ENCODE measurements around the gene KDM4C. TPM values are rescaled to one million over a fixed set of nuclear protein-coding genes. Genes with fewer than 3 reads are reported as not detected.

Gene KDM4C
- total and polyA plus RNA-seq, 2 of the 4 experiments (the other 2 are of a cell fraction) = 11.8 to 23.8 TPM

DNA sequence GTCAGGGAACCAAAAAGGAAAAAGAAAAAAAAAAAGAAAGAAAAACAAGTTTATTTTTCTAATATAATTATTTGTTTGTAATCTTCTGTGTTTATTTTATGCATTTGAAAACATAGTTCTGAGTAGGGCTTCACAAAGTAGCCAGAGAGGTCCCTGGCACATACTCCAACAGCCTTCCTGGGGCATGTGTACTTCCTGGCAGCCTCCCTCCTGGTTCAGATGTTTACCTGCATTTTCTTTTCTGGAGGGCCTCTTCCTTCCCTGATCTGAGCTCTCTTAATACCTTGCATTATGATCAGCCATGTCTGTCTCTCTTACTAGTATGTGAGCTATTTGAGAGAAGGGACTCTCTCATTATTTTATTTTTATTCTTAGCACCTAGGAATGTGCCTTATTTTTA is 361.8 kb downstream of the KDM4C start:
- Histone ChIP-seq H3K79me1 (ENCODE audit: low read depth in 1 of 2, low read length in 2 of 2) (0 out of 4 replicates have a peak, but pooled peaks cover 0 to 4% of the 10 kb centered on the region in 2 experiments), H2AFZ (replicated peaks; ENCODE audit: low read length, poor library complexity) (no peak overlapping the region), H3K23ac (ENCODE audit: low read depth, low read length) (no peak overlapping the region), H2AK9ac (replicated peaks; ENCODE audit: low read depth, low read length, poor library complexity) (no peak overlapping the region), H3K9me1 (ENCODE audit: insufficient read depth, low read length) (0 out of 2 replicates have a peak, but pooled peaks cover 5% of the 10 kb centered on the region), H3K4me3 (ENCODE audit: insufficient read depth, low read depth, low read length) (no peak overlapping the region), H2BK15ac (ENCODE audit: low read depth, low read length) (no peak overlapping the region), H3K18ac (ENCODE audit: low read depth, low read length) (no peak overlapping the region), H2BK20ac (ENCODE audit: low read depth, low read length) (no peak overlapping the region), H4K91ac (ENCODE audit: insufficient read depth, low read depth, low read length) (no peak overlapping the region), H3K27ac (ENCODE audit: insufficient read depth, low read length) (no peak overlapping the region), H2AK5ac (ENCODE audit: low read depth, low read length) (no peak overlapping the region), H3K4me1 (ENCODE audit: control insufficient read depth, insufficient read depth, low read length) (no peaks in the 10 kb centered on the region), H3K4ac (ENCODE audit: low read depth, low read length) (no peak overlapping the region), H3K9me3 (ENCODE audit: control insufficient read depth, insufficient read depth, low read length) (no peaks in the 10 kb centered on the region), H3K56ac (ENCODE audit: extremely low read depth, insufficient read depth, low read length) (no peak overlapping the region), H3K14ac (replicated peaks; ENCODE audit: low read depth, low read length) (no peak overlapping the region), H4K20me1 (ENCODE audit: insufficient read depth, low read length) (no peaks in the 10 kb centered on the region), H3K9ac (ENCODE audit: low read depth, low read length) (no peak overlapping the region), H2BK5ac (ENCODE audit: low read depth, low read length, poor library complexity, severe bottlenecking) (no peak overlapping the region), H2BK120ac (ENCODE audit: low read depth, low read length) (no peak overlapping the region), H3K4me2 (ENCODE audit: low read depth, low read length) (no peak overlapping the region), H4K8ac (ENCODE audit: low read depth in 2 of 2, low read length in 2 of 2) (no peak overlapping the region), H3K27me3 (ENCODE audit: control insufficient read depth, insufficient read depth, low read length) (no peaks in the 10 kb centered on the region), H4K5ac (ENCODE audit: low read depth, low read length) (no peak overlapping the region), H3K36me3 (ENCODE audit: control insufficient read depth, insufficient read depth, low read length) (no peaks in the 10 kb centered on the region)
- CTCF ChIA-PET = interaction anchor here (0.7 kb wide), 1 partner anchor 122 kb away, joined by 4 read pairs; no protein-coding TSS in a partner anchor
- in situ Hi-C loops (cut with MboI; ENCODE audit: low sequenced_read_pairs) = no loop called here
- no TSS peak for BruUV-seq (replicated peaks)
- POLR2A ChIA-PET (ENCODE audit: unreplicated experiment) = no interaction called here
- TF ChIP-seq CEBPB (IDR thresholded peaks at IDR 0.05; ENCODE audit: low read depth, low read length) = no peak
- no peak for TF ChIP-seq RCOR1 (IDR thresholded peaks at IDR 0.05; ENCODE audit: insufficient replicate concordance, low read length)
- TF ChIP-seq MAZ (IDR thresholded peaks at IDR 0.05; ENCODE audit: borderline replicate concordance, low read depth, low read length) = no peak
- no peak for TF ChIP-seq RFX5 (IDR thresholded peaks at IDR 0.05; ENCODE audit: low read depth, low read length)
- TF ChIP-seq FOS (IDR thresholded peaks at IDR 0.05; ENCODE audit: low read depth, low read length) = no peak
- TF ChIP-seq POLR2A (IDR thresholded peaks at IDR 0.05; ENCODE audit: low read depth, low read length) = no peak
- no peak for TF ChIP-seq NFE2L2 (IDR thresholded peaks at IDR 0.05; ENCODE audit: low read depth, low read length)
- TF ChIP-seq MXI1 (IDR thresholded peaks at IDR 0.05; ENCODE audit: borderline replicate concordance, low read depth, low read length) = no peak
- TF ChIP-seq, protein P1, sequence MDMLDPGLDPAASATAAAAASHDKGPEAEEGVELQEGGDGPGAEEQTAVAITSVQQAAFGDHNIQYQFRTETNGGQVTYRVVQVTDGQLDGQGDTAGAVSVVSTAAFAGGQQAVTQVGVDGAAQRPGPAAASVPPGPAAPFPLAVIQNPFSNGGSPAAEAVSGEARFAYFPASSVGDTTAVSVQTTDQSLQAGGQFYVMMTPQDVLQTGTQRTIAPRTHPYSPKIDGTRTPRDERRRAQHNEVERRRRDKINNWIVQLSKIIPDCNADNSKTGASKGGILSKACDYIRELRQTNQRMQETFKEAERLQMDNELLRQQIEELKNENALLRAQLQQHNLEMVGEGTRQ (IDR thresholded peaks at IDR 0.05; ENCODE audit: low read depth, low read length) = no peak
- no peak for TF ChIP-seq MAFK (IDR thresholded peaks at IDR 0.05; ENCODE audit: low read depth, low read length)
- TF ChIP-seq RAD21 (IDR thresholded peaks at IDR 0.05; ENCODE audit: low read length) = no peak
- no peak for TF ChIP-seq BHLHE40 (IDR thresholded peaks at IDR 0.05; ENCODE audit: low read depth, low read length)
- TF ChIP-seq CHD1 (IDR thresholded peaks at IDR 0.05; ENCODE audit: low read depth, low read length) = no peak
- TF ChIP-seq, protein P2, sequence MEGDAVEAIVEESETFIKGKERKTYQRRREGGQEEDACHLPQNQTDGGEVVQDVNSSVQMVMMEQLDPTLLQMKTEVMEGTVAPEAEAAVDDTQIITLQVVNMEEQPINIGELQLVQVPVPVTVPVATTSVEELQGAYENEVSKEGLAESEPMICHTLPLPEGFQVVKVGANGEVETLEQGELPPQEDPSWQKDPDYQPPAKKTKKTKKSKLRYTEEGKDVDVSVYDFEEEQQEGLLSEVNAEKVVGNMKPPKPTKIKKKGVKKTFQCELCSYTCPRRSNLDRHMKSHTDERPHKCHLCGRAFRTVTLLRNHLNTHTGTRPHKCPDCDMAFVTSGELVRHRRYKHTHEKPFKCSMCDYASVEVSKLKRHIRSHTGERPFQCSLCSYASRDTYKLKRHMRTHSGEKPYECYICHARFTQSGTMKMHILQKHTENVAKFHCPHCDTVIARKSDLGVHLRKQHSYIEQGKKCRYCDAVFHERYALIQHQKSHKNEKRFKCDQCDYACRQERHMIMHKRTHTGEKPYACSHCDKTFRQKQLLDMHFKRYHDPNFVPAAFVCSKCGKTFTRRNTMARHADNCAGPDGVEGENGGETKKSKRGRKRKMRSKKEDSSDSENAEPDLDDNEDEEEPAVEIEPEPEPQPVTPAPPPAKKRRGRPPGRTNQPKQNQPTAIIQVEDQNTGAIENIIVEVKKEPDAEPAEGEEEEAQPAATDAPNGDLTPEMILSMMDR (conservative IDR thresholded peaks at IDR 0.05; ENCODE audit: low read depth, low read length) = no peak
- TF ChIP-seq SMC3 (IDR thresholded peaks at IDR 0.05; ENCODE audit: low read depth, low read length) = no peak
- TF ChIP-seq, protein P3, sequence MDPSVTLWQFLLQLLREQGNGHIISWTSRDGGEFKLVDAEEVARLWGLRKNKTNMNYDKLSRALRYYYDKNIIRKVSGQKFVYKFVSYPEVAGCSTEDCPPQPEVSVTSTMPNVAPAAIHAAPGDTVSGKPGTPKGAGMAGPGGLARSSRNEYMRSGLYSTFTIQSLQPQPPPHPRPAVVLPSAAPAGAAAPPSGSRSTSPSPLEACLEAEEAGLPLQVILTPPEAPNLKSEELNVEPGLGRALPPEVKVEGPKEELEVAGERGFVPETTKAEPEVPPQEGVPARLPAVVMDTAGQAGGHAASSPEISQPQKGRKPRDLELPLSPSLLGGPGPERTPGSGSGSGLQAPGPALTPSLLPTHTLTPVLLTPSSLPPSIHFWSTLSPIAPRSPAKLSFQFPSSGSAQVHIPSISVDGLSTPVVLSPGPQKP (IDR thresholded peaks at IDR 0.05; ENCODE audit: borderline replicate concordance, low read depth, low read length) = no peak
- DNase-seq (no peak), ATAC-seq (ENCODE audit: low read depth) (no peak)
- dilution Hi-C loops (cut with HindIII; ENCODE audit: low sequenced_read_pairs, unreplicated experiment) = no loop called here
- intact Hi-C loops (cut with micrococcal nuclease) = no loop called here
